ENCODE measurements around the gene RIOK1. TPM values are rescaled to one million over a fixed set of nuclear protein-coding genes. Genes with fewer than 3 reads are reported as not detected.
A peak's percentile ranks its signal among the peaks of the same experiment; 100 is the strongest.

The RIOK1 gene
- total and polyA plus RNA-seq, 2 of the 13 experiments (the other 11 are each of a cell fraction or from before 2014, with no cell fraction given) = 9.4 to 37.8 TPM

DNA sequence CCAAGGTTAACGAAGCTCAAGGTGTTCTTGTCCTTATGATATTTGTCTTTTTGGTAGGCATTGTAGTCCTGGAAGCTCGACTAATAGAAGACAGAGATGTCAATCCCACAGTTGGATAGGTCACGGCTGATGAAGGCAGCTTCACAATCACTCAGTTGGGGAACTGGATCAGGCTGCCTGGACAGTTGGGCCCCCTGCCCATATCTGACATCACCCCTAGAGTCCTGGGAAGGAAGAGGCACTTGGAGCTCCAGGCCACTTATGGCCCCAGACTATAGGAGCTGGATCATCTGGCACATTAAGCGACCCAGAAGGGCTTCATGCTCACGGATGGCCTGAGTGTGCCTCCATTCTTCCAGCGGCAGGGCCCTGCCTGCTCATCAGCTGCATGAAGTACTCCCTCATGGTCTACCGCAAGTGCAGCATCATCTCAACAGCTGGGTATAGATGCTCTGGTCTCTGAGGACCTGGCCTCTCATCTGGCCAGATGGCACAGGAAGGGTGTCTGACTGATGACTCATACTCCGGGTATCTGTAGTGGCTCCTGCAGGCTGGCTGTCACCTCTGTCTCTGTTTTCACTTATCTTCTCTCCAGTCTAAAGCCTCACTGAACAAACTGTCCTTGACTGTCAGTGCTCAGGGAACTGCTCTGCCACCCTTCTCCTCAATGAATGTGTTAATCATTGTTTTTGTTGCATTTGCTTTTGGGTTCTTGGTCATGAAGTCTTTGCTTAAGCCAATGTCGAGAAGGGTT lies 47.4 kb upstream of the RIOK1 start (continued):
- TF ChIP-seq ZHX1 (CRISPR knock-in tag; IDR thresholded peaks at IDR 0.05; ENCODE audit: low read depth) (no peak), RARA (CRISPR knock-in tag; IDR thresholded peaks at IDR 0.05) (peak; percentile 44), SIN3B (IDR thresholded peaks at IDR 0.05; ENCODE audit: low read length) (no peak), ZNF441 (CRISPR knock-in tag; IDR thresholded peaks at IDR 0.05; ENCODE audit: borderline replicate concordance) (no peak), ZNF879 (CRISPR knock-in tag; IDR thresholded peaks at IDR 0.05) (no peak), NR2F6 (IDR thresholded peaks at IDR 0.05) (no peak), NR2F6 (CRISPR knock-in tag; IDR thresholded peaks at IDR 0.05) (peak; percentile 24; the same call in 1 of the 2 replicates), DNMT3B (CRISPR knock-in tag; conservative IDR thresholded peaks at IDR 0.05) (peak; percentile 75; the same call in 1 of the 2 replicates), NFIC (IDR thresholded peaks at IDR 0.05; ENCODE audit: low read length) (no peak), ZNF670 (CRISPR knock-in tag; IDR thresholded peaks at IDR 0.05; ENCODE audit: borderline replicate concordance) (peak; percentile 44; the same call in 1 of the 2 replicates), ELF3 (CRISPR knock-in tag; IDR thresholded peaks at IDR 0.05) (peak; percentile 61; the same call in 1 of the 2 replicates), SIX1 (CRISPR knock-in tag; IDR thresholded peaks at IDR 0.05; ENCODE audit: borderline replicate concordance) (no peak; the same call in 1 of the 2 replicates), HNF1A (IDR thresholded peaks at IDR 0.05; ENCODE audit: low read depth) (0 out of 2 replicates have a peak, but pooled peaks have one; percentile 20), HNF1A (CRISPR knock-in tag; IDR thresholded peaks at IDR 0.05; ENCODE audit: borderline replicate concordance) (peak; percentile 49; the same call in 1 of the 2 replicates), ATF3 (CRISPR knock-in tag; IDR thresholded peaks at IDR 0.05) (peak; percentile 99), TGIF2 (CRISPR knock-in tag; IDR thresholded peaks at IDR 0.05) (peak; percentile 35; the same call in 1 of the 2 replicates), TBX2 (CRISPR knock-in tag; IDR thresholded peaks at IDR 0.05; ENCODE audit: borderline replicate concordance) (peak; percentile 73), TFDP1 (CRISPR knock-in tag; IDR thresholded peaks at IDR 0.05; ENCODE audit: borderline replicate concordance) (no peak), ZNF292 (CRISPR knock-in tag; IDR thresholded peaks at IDR 0.05; ENCODE audit: borderline replicate concordance, low read depth) (peak; percentile 90; the same call in 1 of the 2 replicates)

All from HepG2 (cell line).